Gastrocnemius medialis (tissue), 4 donors: Measurements from ENCODE around the gene LYPD4. TPM values are rescaled to one million over a fixed set of nuclear protein-coding genes. Genes with fewer than 3 reads are reported as not detected.

Source experiments
- ATAC-seq, 2 donors: fragments of 150-250 bp; one replicate each; pipeline ENCODE4 v1.9.1; 2016
- DNase-seq, 2 donors: peaks; one replicate each; pipeline ENCODE4 v3.0.0-alpha.2; 2019
- H3K27ac ChIP-seq, 4 donors: fragments of 200-600 bp; sonication (generic); 1 replicate in 1 of 4; 2 replicates in 3 of 4; pipeline ENCODE4 v1.5.1; 2016 to 2018; ENCODE audit warnings: mild to moderate bottlenecking in 2 of 4, moderate library complexity in 1 of 4
- H3K27me3 ChIP-seq, 3 donors: fragments of 200-600 bp; sonication (generic) in 2 of 3; 1 replicate in 1 of 3; 2 replicates in 2 of 3; pipeline versions ENCODE4 v1.5.1 to v1.6.0; 2016 to 2019; ENCODE audit warnings: mild to moderate bottlenecking in 1 of 3, moderate library complexity in 1 of 3
- H3K36me3 ChIP-seq, 2 donors: fragments of 200-600 bp; sonication (generic) in 1 of 2; one replicate each; pipeline ENCODE4 v1.5.1; 2017 to 2018
- H3K4me1 ChIP-seq, 2 donors: fragments of 200-600 bp; sonication (generic) in 1 of 2; one replicate each; pipeline ENCODE4 v1.5.1; 2016 to 2017; ENCODE audit warnings: mild to moderate bottlenecking in 2 of 2
- H3K4me3 ChIP-seq, 4 donors: fragments of 200-600 bp; sonication (generic) in 3 of 4; 1 replicate in 1 of 4; 2 replicates in 3 of 4; pipeline ENCODE4 v1.5.1; 2016 to 2019; ENCODE audit warnings: mild to moderate bottlenecking in 2 of 4
- H3K9me3 ChIP-seq, 3 donors: fragments of 200-600 bp; sonication (generic) in 2 of 3; 1 replicate in 1 of 3; 2 replicates in 2 of 3; pipeline ENCODE4 v1.5.1; 2016 to 2019
- POLR2A ChIP-seq, 2 donors: fragments of 450-650 bp; IDR thresholded peaks; one replicate each; pipeline ENCODE4 v1.6.1; 2017; ENCODE audit warnings: antibody characterized with exemption in 2 of 2, mild to moderate bottlenecking in 2 of 2, moderate library complexity in 2 of 2
- in situ Hi-C, 4 donors: fragments of 200-750 bp; cut with MboI; loops; one replicate each; pipeline versions ENCODE4 v1.15.0 to v1.8.0; 2017; ENCODE audit warnings: low sequenced_read_pairs in 4 of 4
- intact Hi-C: fragments of 100-400 bp; cut with DNase I; formaldehyde crosslinking; loops from one replicate; pipeline ENCODE4 v1.15.1; 2023; ENCODE audit warnings: low total_unique reads
- total RNA-seq, 4 donors: library from RNA; depleted of rRNA; stranded (reverse); fragments of >200 nt; gene quantifications; one replicate each; pipeline versions ENCODE4 v1.1.0 to v1.2.3, GENCODE V29; 2016
- TF ChIP-seq, protein P1 (sequence below), 5 experiments: fragments of 450-650 bp in 3 of 5; fragments of 200-600 bp in 2 of 5; sonication (generic) in 2 of 5; IDR thresholded peaks in 4 of 5; conservative IDR thresholded peaks in 1 of 5; 1 replicate in 4 of 5; 2 replicates in 1 of 5; pipeline ENCODE4 v1.5.1; 2016 to 2019; ENCODE audit warnings: antibody characterized with exemption in 5 of 5, mild to moderate bottlenecking in 3 of 5, moderate library complexity in 3 of 5

LYPD4 gene
- total RNA-seq, 4 donors from 2014 or later: not detected

DNA sequence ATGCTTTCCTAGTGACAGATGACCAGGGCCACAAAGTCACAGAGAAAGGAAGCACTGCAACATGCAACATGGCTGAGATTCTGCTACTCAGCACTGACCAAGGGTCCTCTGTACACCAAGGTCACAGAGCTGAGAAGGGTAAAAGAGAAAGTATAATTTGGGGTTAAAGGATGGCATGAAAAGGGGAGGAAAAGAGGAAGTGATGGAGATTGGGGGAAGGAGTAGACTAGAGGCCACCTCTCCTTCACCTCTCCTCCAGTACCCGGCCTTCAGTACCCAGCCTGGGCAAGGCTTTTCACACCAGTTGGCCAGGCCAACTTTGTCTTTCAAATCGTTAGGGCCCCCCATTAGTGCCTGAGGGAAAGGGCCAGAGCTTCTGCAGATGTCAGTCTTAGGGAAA lies 9.3 kb upstream of the LYPD4 start:
- Histone ChIP-seq H3K36me3 (no peaks in the 10 kb centered on the region), H3K27me3 (peaks cover 0 to 3% (median 0%) of the 10 kb centered on the region in 3 donors), H3K4me3 (no peak overlapping the region), H3K9me3 (no peaks in the 10 kb centered on the region), H3K4me1 (peaks cover 0 to under 1% of the 10 kb centered on the region in 2 donors), H3K27ac (no peak overlapping the region)
- TF ChIP-seq, protein P1, sequence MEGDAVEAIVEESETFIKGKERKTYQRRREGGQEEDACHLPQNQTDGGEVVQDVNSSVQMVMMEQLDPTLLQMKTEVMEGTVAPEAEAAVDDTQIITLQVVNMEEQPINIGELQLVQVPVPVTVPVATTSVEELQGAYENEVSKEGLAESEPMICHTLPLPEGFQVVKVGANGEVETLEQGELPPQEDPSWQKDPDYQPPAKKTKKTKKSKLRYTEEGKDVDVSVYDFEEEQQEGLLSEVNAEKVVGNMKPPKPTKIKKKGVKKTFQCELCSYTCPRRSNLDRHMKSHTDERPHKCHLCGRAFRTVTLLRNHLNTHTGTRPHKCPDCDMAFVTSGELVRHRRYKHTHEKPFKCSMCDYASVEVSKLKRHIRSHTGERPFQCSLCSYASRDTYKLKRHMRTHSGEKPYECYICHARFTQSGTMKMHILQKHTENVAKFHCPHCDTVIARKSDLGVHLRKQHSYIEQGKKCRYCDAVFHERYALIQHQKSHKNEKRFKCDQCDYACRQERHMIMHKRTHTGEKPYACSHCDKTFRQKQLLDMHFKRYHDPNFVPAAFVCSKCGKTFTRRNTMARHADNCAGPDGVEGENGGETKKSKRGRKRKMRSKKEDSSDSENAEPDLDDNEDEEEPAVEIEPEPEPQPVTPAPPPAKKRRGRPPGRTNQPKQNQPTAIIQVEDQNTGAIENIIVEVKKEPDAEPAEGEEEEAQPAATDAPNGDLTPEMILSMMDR (IDR thresholded peaks at IDR 0.05 in 4 of 5, conservative IDR thresholded peaks at IDR 0.05 in 1 of 5): no peak
- no peak for TF ChIP-seq POLR2A (IDR thresholded peaks at IDR 0.05)
- ATAC-seq (no peak), DNase-seq (no peak)
- in situ Hi-C loops: loop anchor here in 1 of 4 donors (10.0 kb wide), 1 partner anchor 101 kb away; the partner anchor contains the start of gene RABAC1
- intact Hi-C loops: no loop called here

DNA sequence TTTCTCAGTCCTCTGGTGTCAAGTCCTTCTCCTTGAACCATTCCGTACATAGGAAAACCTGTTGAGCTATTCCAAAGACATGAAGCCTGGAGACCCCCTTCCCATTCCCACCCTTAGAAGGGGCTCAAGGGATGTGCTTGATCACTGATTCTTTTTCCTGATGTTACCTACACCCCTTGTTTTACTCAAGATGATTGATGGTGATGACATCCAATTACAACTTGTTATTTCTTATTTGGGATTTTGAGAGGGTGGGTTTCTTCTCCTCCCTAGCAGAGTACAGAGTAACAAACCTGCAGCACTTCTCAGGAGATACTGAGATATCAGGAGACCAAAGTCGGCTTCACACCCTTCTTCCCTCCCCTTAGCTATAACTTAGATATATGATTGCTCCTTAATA lies 8.9 kb upstream of the LYPD4 start:
- Histone ChIP-seq H3K36me3 (no peaks in the 10 kb centered on the region), H3K27me3 (peaks cover 0 to 3% (median 0%) of the 10 kb centered on the region in 3 donors), H3K4me1 (no peaks in the 10 kb centered on the region), H3K27ac (no peak overlapping the region), H3K9me3 (no peaks in the 10 kb centered on the region), H3K4me3 (no peak overlapping the region)
- in situ Hi-C loops (loop anchor here in 1 of 4 donors (10.0 kb wide), 1 partner anchor 101 kb away; the partner anchor contains the start of gene RABAC1), intact Hi-C loops (no loop called here)
- no peak for ATAC-seq
- no peak for DNase-seq
- TF ChIP-seq, protein P1 (IDR thresholded peaks at IDR 0.05 in 4 of 5, conservative IDR thresholded peaks at IDR 0.05 in 1 of 5): no peak
- no peak for TF ChIP-seq POLR2A (IDR thresholded peaks at IDR 0.05)

DNA sequence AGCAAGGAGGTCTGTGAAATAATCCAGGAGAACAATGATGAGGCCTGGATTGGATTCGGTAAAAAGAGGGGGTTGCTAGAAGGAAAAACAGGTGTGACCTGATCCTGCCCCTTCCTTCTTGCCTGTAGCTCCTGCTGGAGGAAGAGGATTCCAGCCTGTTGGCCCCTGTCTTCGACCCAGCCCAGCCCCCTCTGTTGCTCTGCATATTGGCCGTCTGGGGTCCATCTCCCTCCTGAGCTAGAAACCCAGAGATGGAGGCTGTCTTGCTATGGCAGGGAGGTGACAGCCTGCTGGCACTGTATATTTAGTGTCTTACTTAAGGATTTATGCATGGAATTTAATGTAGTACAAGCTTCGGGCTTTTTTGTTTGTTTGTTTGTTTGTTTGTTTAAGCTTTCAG lies 7.0 kb upstream of the LYPD4 start:
- H3K27me3 ChIP-seq: peaks cover 0 to 3% (median 0%) of the 10 kb centered on the region in 3 donors
- TF ChIP-seq, protein P1 (IDR thresholded peaks at IDR 0.05 in 4 of 5, conservative IDR thresholded peaks at IDR 0.05 in 1 of 5): no peak
- TF ChIP-seq POLR2A (IDR thresholded peaks at IDR 0.05): no peak
- H3K4me3 ChIP-seq: no peak overlapping the region
- intact Hi-C loops (no loop called here), in situ Hi-C loops (loop anchor here in 1 of 4 donors (10.0 kb wide), 1 partner anchor 103 kb away; the partner anchor contains the start of gene RABAC1)
- DNase-seq: no peak
- no peaks in the 10 kb centered on the region for H3K4me1 ChIP-seq
- H3K9me3 ChIP-seq: no peaks in the 10 kb centered on the region
- H3K27ac ChIP-seq: no peak overlapping the region
- no peak for ATAC-seq
- no peaks in the 10 kb centered on the region for H3K36me3 ChIP-seq

DNA sequence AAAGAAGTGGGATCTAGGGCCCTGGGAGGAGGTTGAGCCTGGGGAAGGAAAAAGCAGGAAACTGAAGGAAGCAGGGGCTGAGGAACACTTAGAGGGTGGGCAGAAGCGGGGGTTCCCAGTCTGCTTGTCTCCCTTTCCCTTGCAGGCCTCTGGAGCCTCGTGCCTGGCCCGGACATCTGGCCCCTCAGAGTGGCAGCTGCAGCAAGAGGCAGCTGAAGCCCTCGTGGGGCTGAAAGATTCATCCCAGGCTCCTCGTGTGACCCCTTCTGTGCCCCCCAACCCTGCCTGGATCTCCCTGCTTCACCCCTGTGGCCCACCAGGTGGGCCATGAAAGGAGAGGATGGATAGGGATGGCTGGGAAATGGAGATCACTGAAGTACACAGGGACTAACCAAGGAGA lies 5.9 kb upstream of the LYPD4 start:
- Histone ChIP-seq H3K4me3 (no peak overlapping the region), H3K27me3 (peaks cover 0 to 3% (median 0%) of the 10 kb centered on the region in 3 donors), H3K27ac (no peak overlapping the region), H3K9me3 (no peaks in the 10 kb centered on the region), H3K4me1 (no peaks in the 10 kb centered on the region), H3K36me3 (no peaks in the 10 kb centered on the region)
- intact Hi-C loops: no loop called here
- ATAC-seq: no peak
- in situ Hi-C loops: loop anchor here in 1 of 4 donors (10.0 kb wide), 1 partner anchor 104 kb away; the partner anchor contains the start of gene RABAC1
- no peak for TF ChIP-seq POLR2A (IDR thresholded peaks at IDR 0.05)
- TF ChIP-seq, protein P1 (IDR thresholded peaks at IDR 0.05 in 4 of 5, conservative IDR thresholded peaks at IDR 0.05 in 1 of 5): no peak
- DNase-seq: no peak

DNA sequence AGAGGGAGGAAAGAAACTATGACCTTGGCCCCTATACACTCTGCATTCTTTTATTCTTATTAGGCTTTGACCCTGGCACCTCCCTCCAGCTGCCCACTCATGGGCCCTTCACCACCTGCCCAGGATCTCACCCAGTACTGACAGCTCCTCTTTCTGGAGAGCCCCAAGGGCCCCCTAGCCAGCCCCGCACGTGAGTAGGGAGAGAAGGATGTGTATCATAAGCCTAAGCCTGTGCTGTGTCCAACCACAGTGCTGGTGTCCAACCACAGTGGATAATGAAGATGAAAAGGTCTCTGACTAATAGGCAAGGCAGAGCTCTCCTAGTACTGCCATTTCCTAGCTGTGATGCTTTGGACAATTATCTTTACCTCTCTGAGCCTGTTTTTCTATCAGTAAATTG lies 4.6 kb upstream of the LYPD4 start:
- TF ChIP-seq POLR2A (IDR thresholded peaks at IDR 0.05): no peak
- TF ChIP-seq, protein P1 (IDR thresholded peaks at IDR 0.05 in 4 of 5, conservative IDR thresholded peaks at IDR 0.05 in 1 of 5): no peak
- intact Hi-C loops (no loop called here), in situ Hi-C loops (no loop called here)
- Histone ChIP-seq H3K4me1 (no peaks in the 10 kb centered on the region), H3K36me3 (no peaks in the 10 kb centered on the region), H3K9me3 (no peaks in the 10 kb centered on the region), H3K27ac (no peak overlapping the region), H3K27me3 (peaks cover 0 to 3% (median 0%) of the 10 kb centered on the region in 3 donors), H3K4me3 (no peak overlapping the region)
- DNase-seq: no peak
- ATAC-seq: no peak
